Measurements from ENCODE around the gene ANKRD34A. TPM values are rescaled to one million over a fixed set of nuclear protein-coding genes. Genes with fewer than 3 reads are reported as not detected.
A peak's percentile ranks its signal among the peaks of the same experiment; 100 is the strongest.

ANKRD34A gene
- 0.15 TPM for total RNA-seq (2013)
- polyA plus RNA-seq (under 1 TPM in 1 of 3 donors, not detected in 2; 0.31 TPM), polyA minus RNA-seq (0.16 and 0.42 TPM in 2 replicates), total RNA-seq (0.31 to 1.8 (median 0.91) reads per million in 11 experiments)

DNA sequence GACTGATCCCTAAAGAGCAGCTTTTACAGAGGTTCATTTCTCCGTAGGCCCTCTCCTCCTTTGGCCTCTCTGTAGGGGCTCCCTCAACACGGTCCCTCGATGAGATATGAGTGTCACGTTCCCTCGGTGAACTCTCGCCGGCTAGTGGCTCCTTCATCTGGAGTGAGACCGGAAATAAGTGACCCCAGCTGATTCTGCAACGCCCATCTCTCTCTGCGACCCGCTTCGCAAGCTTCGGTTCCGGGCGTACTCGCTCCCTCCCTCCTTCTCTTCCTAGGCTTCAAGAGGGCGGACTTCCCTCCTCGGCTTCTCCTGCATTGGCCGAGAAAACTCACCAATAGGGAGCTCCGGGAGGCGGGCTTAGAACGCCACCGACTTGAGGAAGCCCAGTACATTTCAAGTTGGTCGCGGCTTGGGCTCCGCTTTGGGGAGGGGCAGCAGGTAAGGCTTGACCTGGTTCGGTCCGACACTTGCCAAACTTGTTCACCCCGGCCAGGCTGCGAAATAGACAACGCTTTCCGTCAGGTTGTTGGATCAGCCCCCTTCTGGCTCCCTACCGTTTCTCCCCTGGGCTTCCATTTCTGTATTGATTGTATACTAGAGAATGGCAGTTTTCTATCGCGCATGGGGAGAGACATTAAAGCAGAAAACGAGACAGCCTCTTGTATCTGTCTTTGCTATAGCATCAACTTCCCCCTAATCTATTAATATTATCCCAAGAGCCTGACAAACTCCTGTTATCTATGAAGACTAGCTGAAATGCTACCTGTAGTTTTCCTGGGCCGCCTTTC lies at the start of gene ANKRD34A, which contains the start of gene POLR3GL:
Gene ANKRD34A (minus strand): TSS at position 248 of the 791 bp plus-strand sequence. CDS start 2,816 bp downstream, outside the sequence.
Gene POLR3GL (plus strand): TSS at position 363 of the 791 bp plus-strand sequence. CDS start 10,176 bp downstream, outside the sequence.
- H3K27me3 ChIP-seq (ENCODE audit: control insufficient read depth in 2 of 2, insufficient read depth in 2 of 2, low read length in 2 of 2) = peaks cover 6 to 31% of the 10 kb centered on the region in 2 donors
- peaks cover 0 to 16% (median 8%) of the 10 kb centered on the region in 7 donors for H3K9me3 Mint-ChIP-seq
- intact Hi-C loops (cut with micrococcal nuclease) = loop anchor here (5.0 to 10.0 kb wide), 4 partner anchors 33 to 100 kb away; partner anchors contain the start of genes PEX11B (in 1 of the 2) and TXNIP (in 1 of the 2)
- H3K27me3 Mint-ChIP-seq (ENCODE audit: low read depth in 3 of 3) = peaks cover 29 to 34% (median 30%) of the 10 kb centered on the region in 3 donors
- WGBS (ENCODE audit: insufficient coverage) = under 1% methylated on average over 27 of the region's 37 CpGs
- H3K4me1 Mint-ChIP-seq = peaks cover 54% of the 10 kb centered on the region
- peak within 1 kb of the TSS; percentile 31 to 82 for H3K27ac ChIP-seq (ENCODE audit: low read depth in 1 of 2, low read length in 2 of 2)
- peak; percentile 83 to 92 (median 87) for DNase-seq
- H3K4me1 ChIP-seq (ENCODE audit: control insufficient read depth in 1 of 2, insufficient read depth in 2 of 2, low read length in 2 of 2) = peaks cover 49 to 58% of the 10 kb centered on the region in 2 donors
- H2AFZ ChIP-seq (ENCODE audit: insufficient read depth, low read depth, low read length, poor library complexity, severe bottlenecking) = peak within 1 kb of the TSS; percentile 89
- H3K27ac Mint-ChIP-seq = peak within 1 kb of the TSS; percentile 62 to 96 (median 88)
- H3K4me2 ChIP-seq (replicated peaks; ENCODE audit: extremely low read depth, low read length, poor library complexity, severe bottlenecking) = peak within 1 kb of the TSS; percentile 91
- peak within 1 kb of the TSS; percentile 55 to 89 (median 59) for H3K4me3 ChIP-seq (replicated peaks in 1 of 3; ENCODE audit: low read depth in 2 of 3, low read length in 3 of 3)
- H4K20me1 ChIP-seq (ENCODE audit: insufficient read depth, low read length) = peaks cover 3% of the 10 kb centered on the region
- H3K9me3 ChIP-seq (replicated peaks in 1 of 2; ENCODE audit: control insufficient read depth in 1 of 2, insufficient read depth in 1 of 2, low read length in 2 of 2) = peaks cover 0 to 4% of the 10 kb centered on the region in 2 donors
- TF ChIP-seq CTCF (IDR thresholded peaks at IDR 0.05) = no peak
- peaks cover 0 to 7% of the 10 kb centered on the region in 2 donors for H3K36me3 ChIP-seq (replicated peaks in 1 of 2; ENCODE audit: control insufficient read depth in 1 of 2, insufficient read depth in 2 of 2, low read length in 2 of 2)
- peak within 1 kb of the TSS; percentile 74 for H3K9ac ChIP-seq (ENCODE audit: insufficient read depth, low read length, poor library complexity, severe bottlenecking)
- H3K79me2 ChIP-seq (ENCODE audit: insufficient read depth, low read length) = peaks cover 10% of the 10 kb centered on the region
- H3K4me3 Mint-ChIP-seq = peak within 1 kb of the TSS; percentile 94 to 96
- peaks cover 7 to 16% of the 10 kb centered on the region in 2 donors for H3K36me3 Mint-ChIP-seq

GRCh38 chr1:146013559-146013922 lies 49.2 kb upstream of the ANKRD34A start:
- Mint-ChIP-seq H3K4me3 (no peak overlapping the region), H3K27ac (peak overlapping the region in 1 of 7 donors; percentile 39), H3K27me3 (ENCODE audit: low read depth in 3 of 3) (peaks cover 15 to 21% (median 15%) of the 10 kb centered on the region in 3 donors), H3K4me1 (peaks cover 10% of the 10 kb centered on the region), H3K36me3 (no peaks in the 10 kb centered on the region), H3K9me3 (no peaks in the 10 kb centered on the region)
- H2AFZ ChIP-seq (ENCODE audit: insufficient read depth, low read depth, low read length, poor library complexity, severe bottlenecking) = no peak overlapping the region
- no peak overlapping the region for H3K27ac ChIP-seq (ENCODE audit: low read depth in 1 of 2, low read length in 2 of 2)
- H3K27me3 ChIP-seq (ENCODE audit: control insufficient read depth in 2 of 2, insufficient read depth in 2 of 2, low read length in 2 of 2) = peaks cover 2 to 7% of the 10 kb centered on the region in 2 donors
- H3K9ac ChIP-seq (ENCODE audit: insufficient read depth, low read length, poor library complexity, severe bottlenecking) = no peak overlapping the region
- peaks cover 0 to under 1% of the 10 kb centered on the region in 2 donors for H3K9me3 ChIP-seq (replicated peaks in 1 of 2; ENCODE audit: control insufficient read depth in 1 of 2, insufficient read depth in 1 of 2, low read length in 2 of 2)
- H4K20me1 ChIP-seq (ENCODE audit: insufficient read depth, low read length) = no peaks in the 10 kb centered on the region
- WGBS (ENCODE audit: insufficient coverage) = 66% methylated on average over 5 of the region's 6 CpGs
- intact Hi-C loops (cut with micrococcal nuclease) = loop anchor here (1.0 to 10.0 kb wide), 4 partner anchors 37 to 167 kb away; no protein-coding TSS in a partner anchor
- H3K4me2 ChIP-seq (replicated peaks; ENCODE audit: extremely low read depth, low read length, poor library complexity, severe bottlenecking) = no peak overlapping the region
- H3K36me3 ChIP-seq (replicated peaks in 1 of 2; ENCODE audit: control insufficient read depth in 1 of 2, insufficient read depth in 2 of 2, low read length in 2 of 2) = no peaks in the 10 kb centered on the region
- H3K4me1 ChIP-seq (ENCODE audit: control insufficient read depth in 1 of 2, insufficient read depth in 2 of 2, low read length in 2 of 2) = peaks cover 0 to 5% of the 10 kb centered on the region in 2 donors
- no peaks in the 10 kb centered on the region for H3K79me2 ChIP-seq (ENCODE audit: insufficient read depth, low read length)
- no peak for DNase-seq
- no peak overlapping the region for H3K4me3 ChIP-seq (replicated peaks in 1 of 3; ENCODE audit: low read depth in 2 of 3, low read length in 3 of 3)
- no peak for TF ChIP-seq CTCF (IDR thresholded peaks at IDR 0.05)

Measured in CD14-positive monocyte (primary cell).